Suprapubic skin (tissue), 4 donors: Measurements from ENCODE around the gene SMG1. TPM values are rescaled to one million over a fixed set of nuclear protein-coding genes. Genes with fewer than 3 reads are reported as not detected.

Source experiments
- DNase-seq, 2 donors: peaks; one replicate each; pipeline ENCODE4 v3.0.0-alpha.2; 2019; ENCODE audit warnings: low spot score in 2 of 2
- H3K27ac ChIP-seq: fragments of 200-600 bp; sonication (generic); one replicate; pipeline ENCODE4 v1.5.1; 2019
- H3K27me3 ChIP-seq: fragments of 200-600 bp; sonication (generic); one replicate; pipeline ENCODE4 v1.5.1; 2019
- H3K36me3 ChIP-seq: fragments of 200-600 bp; sonication (generic); one replicate; pipeline ENCODE4 v1.5.1; 2019
- H3K4me1 ChIP-seq: fragments of 200-600 bp; sonication (generic); one replicate; pipeline ENCODE4 v1.5.1; 2019
- H3K4me3 ChIP-seq: fragments of 200-600 bp; sonication (generic); one replicate; pipeline ENCODE4 v1.5.1; 2019; ENCODE audit warnings: mild to moderate bottlenecking
- H3K9me3 ChIP-seq: fragments of 200-600 bp; sonication (generic); one replicate; pipeline ENCODE4 v1.5.1; 2019
- CTCF ChIP-seq, 2 donors: fragments of 200-600 bp in 1 of 2; fragments of 450-650 bp in 1 of 2; sonication (generic) in 1 of 2; IDR thresholded peaks; one replicate each; pipeline ENCODE4 v1.5.1; 2016 to 2019; ENCODE audit warnings: antibody characterized with exemption in 2 of 2, mild to moderate bottlenecking in 1 of 2, moderate library complexity in 1 of 2
- EP300 ChIP-seq: sonication (generic); formaldehyde crosslinking; IDR thresholded peaks from one replicate; pipeline ENCODE4 v1.6.1; 2017; ENCODE audit warnings: antibody characterized with exemption
- POLR2A ChIP-seq, 2 donors: fragments of 450-650 bp; IDR thresholded peaks; one replicate each; pipeline ENCODE4 v1.6.1; 2017; ENCODE audit warnings: antibody characterized with exemption in 2 of 2, mild to moderate bottlenecking in 2 of 2, moderate library complexity in 2 of 2
- POLR2AphosphoS5 ChIP-seq, 3 donors: sonication (generic); formaldehyde crosslinking; IDR thresholded peaks; one replicate each; pipeline ENCODE4 v1.6.1; 2017; ENCODE audit warnings: antibody characterized with exemption in 3 of 3
- WGBS: methylation state at CpG from one replicate; pipeline ENCODE4 v1.1.5; 2018; 5-methylcytosine and 5-hydroxymethylcytosine counted together
- total RNA-seq, 4 donors: library from RNA; depleted of rRNA; stranded (reverse); fragments of >200 nt; gene quantifications; one replicate each; pipeline ENCODE4 v1.1.0, GENCODE V29; 2016

SMG1 gene
- total RNA-seq, 4 donors from 2014 or later, result 132 to 446 (median 158) TPM

- no peak overlapping the region for H3K27ac ChIP-seq
- no peak overlapping the region for H3K4me3 ChIP-seq
- H3K9me3 ChIP-seq, result no peaks in the 10 kb centered on the region
- 88% methylated on average over 2 of the region's 2 CpGs for WGBS
- H3K36me3 ChIP-seq, result peaks cover 95% of the 10 kb centered on the region
- no peaks in the 10 kb centered on the region for H3K27me3 ChIP-seq
- TF ChIP-seq EP300 (no peak), POLR2A (IDR thresholded peaks at IDR 0.05) (no peak), POLR2AphosphoS5 (IDR thresholded peaks at IDR 0.05) (no peak), CTCF (IDR thresholded peaks at IDR 0.05) (no peak)
- no peak for DNase-seq
- H3K4me1 ChIP-seq, result no peaks in the 10 kb centered on the region
These were observed 94.2 kb downstream of the SMG1 start for GRCh38 chr16:18832006-18832405.

GRCh38 chr16:18829251-18829650, 97.0 kb downstream of the SMG1 start:
- peaks cover 70% of the 10 kb centered on the region for H3K36me3 ChIP-seq
- 91% methylated on average over 6 of the region's 6 CpGs for WGBS
- H3K4me1 ChIP-seq, result no peaks in the 10 kb centered on the region
- DNase-seq, result no peak
- H3K27me3 ChIP-seq, result no peaks in the 10 kb centered on the region
- no peaks in the 10 kb centered on the region for H3K9me3 ChIP-seq
- TF ChIP-seq POLR2AphosphoS5 (IDR thresholded peaks at IDR 0.05), result no peak
- no peak for TF ChIP-seq POLR2A (IDR thresholded peaks at IDR 0.05)
- TF ChIP-seq EP300, result no peak
- no peak for TF ChIP-seq CTCF (IDR thresholded peaks at IDR 0.05)
- no peak overlapping the region for H3K27ac ChIP-seq
- H3K4me3 ChIP-seq, result no peak overlapping the region

GRCh38 chr16:18827890-18828289, 98.3 kb downstream of the SMG1 start:
- H3K4me3 ChIP-seq, result no peak overlapping the region
- no peaks in the 10 kb centered on the region for H3K4me1 ChIP-seq
- peaks cover 57% of the 10 kb centered on the region for H3K36me3 ChIP-seq
- no peak for TF ChIP-seq CTCF (IDR thresholded peaks at IDR 0.05)
- no peak for TF ChIP-seq POLR2AphosphoS5 (IDR thresholded peaks at IDR 0.05)
- H3K27me3 ChIP-seq, result no peaks in the 10 kb centered on the region
- 85% methylated on average over 4 of the region's 4 CpGs for WGBS
- no peaks in the 10 kb centered on the region for H3K9me3 ChIP-seq
- H3K27ac ChIP-seq, result no peak overlapping the region
- DNase-seq, result no peak

- no peaks in the 10 kb centered on the region for H3K4me1 ChIP-seq
- WGBS, result 76% methylated on average over 3 of the region's 3 CpGs
- TF ChIP-seq EP300 (no peak), POLR2A (IDR thresholded peaks at IDR 0.05) (no peak), CTCF (IDR thresholded peaks at IDR 0.05) (no peak), POLR2AphosphoS5 (IDR thresholded peaks at IDR 0.05) (no peak)
- DNase-seq, result no peak
- no peak overlapping the region for H3K4me3 ChIP-seq
- H3K36me3 ChIP-seq, result peaks cover 84% of the 10 kb centered on the region
- no peak overlapping the region for H3K27ac ChIP-seq
- no peaks in the 10 kb centered on the region for H3K9me3 ChIP-seq
- no peaks in the 10 kb centered on the region for H3K27me3 ChIP-seq
These were observed 109.9 kb downstream of the SMG1 start for GRCh38 chr16:18816286-18816685.

GRCh38 chr16:18811925-18812324, 114.3 kb downstream of the SMG1 start:
- Histone ChIP-seq H3K4me1 (no peaks in the 10 kb centered on the region), H3K9me3 (no peaks in the 10 kb centered on the region), H3K27me3 (no peaks in the 10 kb centered on the region), H3K36me3 (peaks cover 88% of the 10 kb centered on the region), H3K27ac (no peak overlapping the region), H3K4me3 (no peak overlapping the region)
- 89% methylated on average over 3 of the region's 3 CpGs for WGBS
- no peak for TF ChIP-seq CTCF (IDR thresholded peaks at IDR 0.05)
- no peak for TF ChIP-seq POLR2A (IDR thresholded peaks at IDR 0.05)
- TF ChIP-seq EP300, result no peak
- TF ChIP-seq POLR2AphosphoS5 (IDR thresholded peaks at IDR 0.05), result no peak
- no peak for DNase-seq
